ENCODE results near the gene HIF1A. TPM values are rescaled to one million over a fixed set of nuclear protein-coding genes. Genes with fewer than 3 reads are reported as not detected.

The HIF1A gene
- total and polyA plus RNA-seq, 2 of the 13 experiments (the other 11 are each of a cell fraction or from before 2014, with no cell fraction given), result 41.0 to 126 TPM

- Histone ChIP-seq H3K27ac (ENCODE audit: extremely low read length, insufficient read depth, low read length) (no peak overlapping the region), H3K4me3 (replicated peaks in 1 of 3; ENCODE audit: insufficient read depth in 1 of 3, low read depth in 2 of 3, low read length in 3 of 3) (no peak overlapping the region), H3K9ac (ENCODE audit: insufficient read depth, low read depth, low read length) (no peak overlapping the region), H3K9me3 (ENCODE audit: low read length) (no peaks in the 10 kb centered on the region), H3K79me2 (ENCODE audit: insufficient read depth, low read length) (no peaks in the 10 kb centered on the region), H3K4me1 (ENCODE audit: insufficient read depth, low read length) (peaks cover 16% of the 10 kb centered on the region), H3K4me2 (ENCODE audit: low read depth, low read length) (no peak overlapping the region), H3K27me3 (ENCODE audit: control insufficient read depth in 1 of 2, insufficient read depth in 2 of 2, low read length in 2 of 2) (no peaks in the 10 kb centered on the region), H4K20me1 (ENCODE audit: insufficient read depth, low read length) (no peaks in the 10 kb centered on the region), H3K36me3 (replicated peaks in 1 of 2; ENCODE audit: control insufficient read depth in 1 of 2, insufficient read depth in 2 of 2, low read length in 2 of 2) (no peaks in the 10 kb centered on the region), H2AFZ (ENCODE audit: low read length) (no peak overlapping the region)
- ATAC-seq (no peak), FAIRE-seq (no peak), DNase-seq (ENCODE audit: low spot score) (no peak)
- ChIA-PET CTCF (ENCODE audit: low intra/inter-chr PET ratio, low total read pairs) (no interaction called here), POLR2A (no interaction called here)
- in situ Hi-C loops (cut with HindIII; ENCODE audit: extremely low pct_ligation_motif_present, low pct_unique_long_range_greater_than_20kb), result no loop called here
- intact Hi-C loops (cut with micrococcal nuclease; ENCODE audit: unreplicated experiment), result no loop called here
- TF ChIP-seq ZFP1 (CRISPR knock-in tag; IDR thresholded peaks at IDR 0.05), result no peak
- TF ChIP-seq ZNF704 (CRISPR knock-in tag; IDR thresholded peaks at IDR 0.05; ENCODE audit: borderline replicate concordance), result no peak
- no peak for TF ChIP-seq TRAFD1 (CRISPR knock-in tag; IDR thresholded peaks at IDR 0.05; ENCODE audit: borderline replicate concordance)
- no peak for TF ChIP-seq NFRKB (IDR thresholded peaks at IDR 0.05)
- no peak for TF ChIP-seq KDM4B (CRISPR knock-in tag; IDR thresholded peaks at IDR 0.05)
- no peak for TF ChIP-seq MLXIP (CRISPR knock-in tag; IDR thresholded peaks at IDR 0.05; ENCODE audit: borderline replicate concordance)
- no peak for TF ChIP-seq ZNF18 (CRISPR knock-in tag; IDR thresholded peaks at IDR 0.05; ENCODE audit: insufficient replicate concordance)
- TF ChIP-seq ZMYM3 (CRISPR knock-in tag; IDR thresholded peaks at IDR 0.05), result no peak
- no peak for TF ChIP-seq NR2F6 (IDR thresholded peaks at IDR 0.05)
- TF ChIP-seq NR2F6 (CRISPR knock-in tag; IDR thresholded peaks at IDR 0.05), result no peak
- no TSS peak for BruUV-seq (replicated peaks)
- WGBS (ENCODE audit: low lambda C conversion rate), result 37% methylated on average over 5 of the region's 5 CpGs
These were observed 59.5 kb downstream of the HIF1A start for GRCh38 chr14:61754627-61755381.

Data from HepG2 (cell line).